Endothelial cell of umbilical vein (primary cell): Measurements from ENCODE around the gene TERC. TPM values are rescaled to one million over a fixed set of nuclear protein-coding genes. Genes with fewer than 3 reads are reported as not detected.
A peak's percentile ranks its signal among the peaks of the same experiment; 100 is the strongest.

ENCODE experiments used
- BruUV-seq: library from RNA; stranded (reverse); fragments of 400-500 nt; replicated peaks from 2 replicates; lab custom pipeline; 2021; lab: Mats Ljungman, UMichigan
- CTCF ChIA-PET: fragments of 300-600, 350-600 bp; sonication (Branson Sonifier 250); formaldehyde crosslinking; loops from one replicate; lab custom pipeline; 2021; ENCODE audit warnings: antibody characterized with exemption, inconsistent platforms; lab: Charles Lee
- POLR2A ChIA-PET: fragments of 300-600, 350-600 bp; sonication (Branson Sonifier 250); formaldehyde crosslinking; loops from one replicate; lab custom pipeline; 2021; ENCODE audit warnings: antibody characterized with exemption, inconsistent platforms; lab: Charles Lee
- DNase-seq: peaks from one replicate; pipeline ENCODE4 v3.0.0-alpha.2; 2011; ENCODE audit warnings: low read depth, low spot score
- FAIRE-seq: peaks from 2 replicates; lab custom pipeline; 2011; peaks lifted over from hg19 to GRCh38; lab: Jason Lieb, UNC
- H2AFZ ChIP-seq: 2 replicates; pipeline ENCODE4 v1.6.0; 2012; ENCODE audit warnings: low read depth, low read length, control low read depth, inconsistent platforms
- H3K27ac ChIP-seq: 2 replicates; pipeline ENCODE4 v1.5.1; 2011; ENCODE audit warnings: low read depth, mild to moderate bottlenecking, control low read depth, low read length, moderate library complexity; ENCODE audit not compliant: insufficient read depth
- H3K27me3 ChIP-seq, 2 experiments: 2 replicates each; pipeline versions ENCODE4 v1.6.0 to v1.6.1; 2011; ENCODE audit warnings: low read length in 2 of 2, mixed read lengths in 1 of 2; ENCODE audit not compliant: control insufficient read depth in 2 of 2, insufficient read depth in 2 of 2
- H3K36me3 ChIP-seq, 2 experiments: 2 replicates in 1 of 2; 3 replicates in 1 of 2; pipeline ENCODE4 v1.5.1; 2011; ENCODE audit warnings: low read length in 2 of 2, mild to moderate bottlenecking in 1 of 2, moderate library complexity in 1 of 2; ENCODE audit not compliant: control insufficient read depth in 2 of 2, insufficient read depth in 2 of 2; ENCODE audit errors: extremely low read depth in 1 of 2
- H3K4me1 ChIP-seq: 3 replicates; pipeline ENCODE4 v1.5.1; 2011; ENCODE audit warnings: mild to moderate bottlenecking, low read length; ENCODE audit not compliant: control insufficient read depth, insufficient read depth; ENCODE audit errors: extremely low read depth
- H3K4me2 ChIP-seq: 2 replicates; pipeline ENCODE4 v1.6.1; 2011; ENCODE audit warnings: low read length, control low read depth, mixed read lengths; ENCODE audit not compliant: insufficient read depth
- H3K4me3 ChIP-seq, 3 experiments: fragments of 200-600 bp in 1 of 3; sonication (generic), shearing (Covaris generic) in 1 of 3; replicated peaks in 1 of 3; 2 replicates each; pipeline ENCODE4 v1.5.1; 2011 to 2016; ENCODE audit warnings: control low read depth in 3 of 3, low read length in 3 of 3, mild to moderate bottlenecking in 2 of 3, inconsistent platforms in 1 of 3, low read depth in 1 of 3, moderate library complexity in 1 of 3; ENCODE audit not compliant: insufficient read depth in 1 of 3
- H3K79me2 ChIP-seq: 2 replicates; pipeline ENCODE4 v1.6.0; 2012; ENCODE audit warnings: low read length, inconsistent platforms; ENCODE audit not compliant: control insufficient read depth, insufficient read depth
- H3K9ac ChIP-seq: replicated peaks from 2 replicates; pipeline ENCODE3; 2011; ENCODE audit warnings: low read length, control low read depth; ENCODE audit not compliant: insufficient read depth; ENCODE audit errors: extremely low read depth
- H3K9me1 ChIP-seq: replicated peaks from 3 replicates; pipeline ENCODE4 v1.6.0; 2011; ENCODE audit warnings: mild to moderate bottlenecking, low read length; ENCODE audit not compliant: control insufficient read depth, insufficient read depth; ENCODE audit errors: extremely low read depth
- H3K9me3 ChIP-seq: replicated peaks from 2 replicates; pipeline ENCODE4 v1.5.1; 2012; ENCODE audit warnings: low read length, inconsistent platforms; ENCODE audit not compliant: control insufficient read depth, insufficient read depth
- H4K20me1 ChIP-seq: replicated peaks from 2 replicates; pipeline ENCODE3; 2011; ENCODE audit warnings: mild to moderate bottlenecking, low read length; ENCODE audit not compliant: control insufficient read depth, insufficient read depth; ENCODE audit errors: extremely low read depth
- CTCF ChIP-seq, 2 donors: IDR thresholded peaks; 1 replicate in 1 of 2; 2 replicates in 1 of 2; pipeline ENCODE4 v1.5.1; 2011; ENCODE audit warnings: low read length in 2 of 2, mild to moderate bottlenecking in 2 of 2, moderate library complexity in 2 of 2, control low read depth in 1 of 2, inconsistent platforms in 1 of 2, low read depth in 1 of 2; ENCODE audit not compliant: insufficient read depth in 1 of 2; ENCODE audit errors: extremely low read depth in 1 of 2
- EZH2 ChIP-seq: IDR thresholded peaks from 2 replicates; pipeline ENCODE4 v1.6.1; 2012; ENCODE audit warnings: borderline replicate concordance, low read depth, mild to moderate bottlenecking, moderate library complexity, low read length, inconsistent platforms; ENCODE audit not compliant: severe bottlenecking
- FOS ChIP-seq: IDR thresholded peaks from 2 replicates; pipeline ENCODE4 v1.6.1; 2011; ENCODE audit warnings: mild to moderate bottlenecking, low read length, moderate library complexity, borderline replicate concordance; ENCODE audit not compliant: insufficient read depth
- GATA2 ChIP-seq: IDR thresholded peaks from 2 replicates; pipeline ENCODE4 v1.7.0; 2011; ENCODE audit warnings: low read depth, mild to moderate bottlenecking, moderate library complexity, mixed read lengths, low read length; ENCODE audit not compliant: insufficient read length, insufficient read depth
- JUN ChIP-seq: IDR thresholded peaks from 2 replicates; pipeline ENCODE4 v1.6.1; 2011; ENCODE audit warnings: borderline replicate concordance, low read depth; ENCODE audit not compliant: insufficient read length, insufficient read depth
- MYC ChIP-seq: IDR thresholded peaks from one replicate; pipeline ENCODE4 v1.6.1; 2011; ENCODE audit warnings: mild to moderate bottlenecking, low read depth, low read length
- POLR2A ChIP-seq: IDR thresholded peaks from 2 replicates; pipeline ENCODE4 v1.6.1; 2012; ENCODE audit warnings: low read depth, mild to moderate bottlenecking, control low read depth, low read length
- POLR2AphosphoS5 ChIP-seq: IDR thresholded peaks from 2 replicates; pipeline ENCODE4 v1.6.1; 2012; ENCODE audit warnings: low read depth, mild to moderate bottlenecking, control low read depth, low read length, moderate library complexity; ENCODE audit not compliant: insufficient read depth
- dilution Hi-C: fragments of 300-500 bp; cut with MboI; formaldehyde crosslinking; loops from one replicate; pipeline ENCODE4 v1.15.0; 2019; ENCODE audit warnings: low sequenced_read_pairs; ENCODE audit not compliant: extremely low pct_ligation_motif_present
- intact Hi-C: fragments of 100-400 bp; cut with micrococcal nuclease; formaldehyde crosslinking; loops from one replicate; pipeline ENCODE4 v1.10.0; 2022
- polyA plus RNA-seq, 4 experiments: library from polyadenylated mRNA; depleted of rRNA in 3 of 4; stranded (reverse) in 3 of 4; unstranded in 1 of 4; fragments of >200 nt; gene quantifications; 2 replicates each; pipeline versions ENCODE4 v1.2.1 to v1.2.3, GENCODE V29; 2011 to 2012; ENCODE audit warnings: missing spikeins in 1 of 4
- total RNA-seq: library from RNA; stranded (reverse); gene quantifications from 2 replicates; pipeline ENCODE4 v1.2.3, GENCODE V29; 2021
- TF ChIP-seq, protein P1 (sequence below): IDR thresholded peaks from 2 replicates; pipeline ENCODE4 v1.6.1; 2011; ENCODE audit not compliant: insufficient read depth, insufficient read length

Gene TERC
- total and polyA plus RNA-seq, 2 donors (not counting 3 experiments of a cell fraction or from before 2014, with no cell fraction given): 2.6 to 6.1 TPM

DNA sequence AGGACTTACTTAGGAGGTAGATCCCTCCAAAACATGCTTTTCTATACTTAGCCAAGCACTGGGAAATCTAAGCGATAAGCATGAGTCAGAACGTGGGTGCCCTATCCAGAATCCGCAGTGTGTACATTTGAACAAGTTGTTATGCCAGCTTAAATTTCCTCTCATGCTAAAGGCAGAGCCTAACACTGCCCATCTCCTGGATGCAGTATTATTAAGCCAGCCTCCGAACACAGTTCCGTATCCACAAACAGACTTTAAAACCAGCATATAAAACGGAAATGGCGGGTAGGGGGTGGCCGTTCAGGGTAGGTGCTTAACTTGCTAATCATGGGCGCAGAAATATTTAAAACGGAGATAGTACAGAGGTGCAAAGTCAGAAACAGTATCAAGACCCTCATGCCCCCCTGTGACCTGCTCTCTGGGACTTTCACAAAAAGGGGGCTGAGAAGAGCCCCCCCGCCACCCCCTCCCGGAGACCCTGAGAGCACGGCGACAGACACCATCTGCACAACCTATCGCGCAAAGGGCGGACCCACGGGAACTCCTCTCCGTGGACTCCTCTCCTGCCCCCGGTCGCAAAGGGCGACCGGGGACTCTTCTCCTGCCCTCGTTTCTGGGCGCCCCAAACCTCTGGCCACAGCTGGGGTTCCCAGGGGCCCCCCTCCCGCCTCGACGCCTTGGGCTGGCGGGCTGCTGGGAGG lies 46.9 kb upstream of the TERC start:
- FAIRE-seq (no peak), DNase-seq (peak; percentile 45)
- Histone ChIP-seq H3K9me3 (peaks cover 4% of the 10 kb centered on the region), H3K27ac (no peak overlapping the region), H4K20me1 (no peaks in the 10 kb centered on the region), H3K27me3 (no peaks in the 10 kb centered on the region), H3K4me2 (peak overlapping the region; percentile 74), H3K4me3 (peak overlapping the region; percentile 11 to 48 (median 44)), H3K9ac (peak overlapping the region; percentile 22), H2AFZ (peak overlapping the region; percentile 95), H3K4me1 (peaks cover 15% of the 10 kb centered on the region), H3K36me3 (no peaks in the 10 kb centered on the region), H3K9me1 (no peaks in the 10 kb centered on the region), H3K79me2 (no peaks in the 10 kb centered on the region)
- no peak for TF ChIP-seq JUN
- TF ChIP-seq MYC: no peak
- TF ChIP-seq FOS: no peak
- TF ChIP-seq POLR2A: no peak
- TF ChIP-seq, protein P1, sequence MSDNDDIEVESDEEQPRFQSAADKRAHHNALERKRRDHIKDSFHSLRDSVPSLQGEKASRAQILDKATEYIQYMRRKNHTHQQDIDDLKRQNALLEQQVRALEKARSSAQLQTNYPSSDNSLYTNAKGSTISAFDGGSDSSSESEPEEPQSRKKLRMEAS: no peak
- TF ChIP-seq GATA2: no peak
- no peak for TF ChIP-seq CTCF (IDR thresholded peaks at IDR 0.05; ENCODE audit: extremely low read depth in 1 of 2, insufficient read depth in 1 of 2, low read depth in 1 of 2, low read length in 2 of 2)
- TF ChIP-seq POLR2AphosphoS5: no peak
- no peak for TF ChIP-seq EZH2
- BruUV-seq: no TSS peak
- intact Hi-C loops: loop anchor here (1.0 to 2.0 kb wide), 2 partner anchors 39 to 155 kb away; partner anchors contain the start of genes MYNN and SEC62
- dilution Hi-C loops: no loop called here
- ChIA-PET POLR2A (no interaction called here), CTCF (interaction anchor here (1.3 to 1.8 kb wide), 2 partner anchors 12 to 14 kb away, joined by 3 to 5 read pairs; no protein-coding TSS in a partner anchor)
